ENCODE data around the gene SCFD2.

DNA sequence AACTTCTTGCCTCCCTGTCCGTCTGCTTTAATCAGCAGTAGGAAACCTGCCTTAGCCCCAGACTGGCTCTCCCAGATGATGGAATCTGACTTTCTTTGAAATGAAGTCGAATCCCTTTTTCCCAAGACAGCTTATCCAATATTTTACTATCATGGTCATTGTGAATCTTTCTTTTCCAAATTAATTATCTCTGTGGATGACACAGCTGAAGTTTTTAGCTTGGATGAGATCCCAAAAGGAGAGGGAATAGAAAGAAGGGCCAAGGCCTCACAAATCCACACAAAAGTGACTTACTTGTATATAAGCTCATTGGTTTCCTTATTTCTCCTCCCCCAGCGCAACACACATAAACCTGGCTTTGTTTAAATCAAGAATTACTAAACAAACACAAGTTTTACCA is 403.1 kb downstream of the SCFD2 start:
- TF ChIP-seq, protein P1, sequence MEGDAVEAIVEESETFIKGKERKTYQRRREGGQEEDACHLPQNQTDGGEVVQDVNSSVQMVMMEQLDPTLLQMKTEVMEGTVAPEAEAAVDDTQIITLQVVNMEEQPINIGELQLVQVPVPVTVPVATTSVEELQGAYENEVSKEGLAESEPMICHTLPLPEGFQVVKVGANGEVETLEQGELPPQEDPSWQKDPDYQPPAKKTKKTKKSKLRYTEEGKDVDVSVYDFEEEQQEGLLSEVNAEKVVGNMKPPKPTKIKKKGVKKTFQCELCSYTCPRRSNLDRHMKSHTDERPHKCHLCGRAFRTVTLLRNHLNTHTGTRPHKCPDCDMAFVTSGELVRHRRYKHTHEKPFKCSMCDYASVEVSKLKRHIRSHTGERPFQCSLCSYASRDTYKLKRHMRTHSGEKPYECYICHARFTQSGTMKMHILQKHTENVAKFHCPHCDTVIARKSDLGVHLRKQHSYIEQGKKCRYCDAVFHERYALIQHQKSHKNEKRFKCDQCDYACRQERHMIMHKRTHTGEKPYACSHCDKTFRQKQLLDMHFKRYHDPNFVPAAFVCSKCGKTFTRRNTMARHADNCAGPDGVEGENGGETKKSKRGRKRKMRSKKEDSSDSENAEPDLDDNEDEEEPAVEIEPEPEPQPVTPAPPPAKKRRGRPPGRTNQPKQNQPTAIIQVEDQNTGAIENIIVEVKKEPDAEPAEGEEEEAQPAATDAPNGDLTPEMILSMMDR (conservative IDR thresholded peaks at IDR 0.05): no peak
- TF ChIP-seq EZH2 (IDR thresholded peaks at IDR 0.05; ENCODE audit: low read depth): no peak

All from PC-9 (cell line).